Stimulated activated naive CD8-positive, alpha-beta T cell treated with anti-CD3 and anti-CD28 coated beads, Interleukin-15, Interleukin-2, amounts not matched to agents 100 U/mL and 50 U/mL, for 24 hours (primary cell): ENCODE data around the gene TARS1.
"Not testable (repeated sequence)": the region's sequence is repeated elsewhere in the genome, so short reads cannot be mapped to it uniquely, and the experiment has no call there.

Source experiments
- ATAC-seq: fragments of 150-1000 bp; cut with Tn5 transposase; one replicate; pipeline ENCODE4 v1.10.0; 2021
- DNase-seq: peaks from one replicate; pipeline ENCODE4 v3.0.0; 2021

TARS1 gene

GRCh38 chr5:33488558-33489355 is 48.0 kb downstream of the TARS1 start:
- DNase-seq: no peak
- no peak for ATAC-seq

GRCh38 chr5:33489481-33490067 is 48.8 kb downstream of the TARS1 start:
- no peak for ATAC-seq
- DNase-seq: no peak

- ATAC-seq (no peak), DNase-seq (no peak)
Measured at GRCh38 chr5:33490071-33490665, 49.4 kb downstream of the TARS1 start.

GRCh38 chr5:33491941-33492340 is 51.2 kb downstream of the TARS1 start:
- DNase-seq (no peak), ATAC-seq (no peak)

- no peak for DNase-seq
Measured at GRCh38 chr5:33494466-33494865, 53.7 kb downstream of the TARS1 start.

GRCh38 chr5:33501260-33501659 is 60.5 kb downstream of the TARS1 start:
- no peak for ATAC-seq
- DNase-seq: no peak

More at GRCh38 chr5:33494466-33494865, 53.7 kb downstream of the TARS1 start:
- ATAC-seq: no peak

- DNase-seq: no peak
- no peak for ATAC-seq
Measured at GRCh38 chr5:33501899-33502298, 61.1 kb downstream of the TARS1 start.

GRCh38 chr5:33504570-33504969 is 63.8 kb downstream of the TARS1 start:
- no peak for ATAC-seq
- DNase-seq: no peak

- ATAC-seq (no peak), DNase-seq (no peak)
Measured at GRCh38 chr5:33507426-33507825, 66.7 kb downstream of the TARS1 start.

GRCh38 chr5:33509036-33509435 is 68.3 kb downstream of the TARS1 start:
- ATAC-seq (no peak), DNase-seq (no peak)

GRCh38 chr5:33513462-33514185 is 72.9 kb downstream of the TARS1 start:
- no peak for ATAC-seq
- no peak for DNase-seq

GRCh38 chr5:33515366-33515765 is 74.6 kb downstream of the TARS1 start:
- DNase-seq, ATAC-seq: not testable (repeated sequence)

- DNase-seq (no peak), ATAC-seq (no peak)
Measured at GRCh38 chr5:33516421-33516820, 75.7 kb downstream of the TARS1 start.
